HG02884 (cell line): ENCODE data around the gene TEK.

ENCODE experiments used
- ATAC-seq: cut with Tn5 transposase; IDR thresholded peaks from one replicate; pipeline ENCODE4 v1.9.1; 2021; ENCODE audit warnings: mild to moderate bottlenecking, moderate library complexity; ENCODE audit not compliant: unreplicated experiment

Gene TEK

GRCh38 chr9:27118916-27119315 is 9.9 kb downstream of the TEK start:
- no peak for ATAC-seq

- no peak for ATAC-seq
Measured at GRCh38 chr9:27124151-27124550, 15.1 kb downstream of the TEK start.

GRCh38 chr9:27125030-27125429 is 16.0 kb downstream of the TEK start:
- ATAC-seq, result no peak

- no peak for ATAC-seq
Measured at GRCh38 chr9:27125936-27126335, 16.9 kb downstream of the TEK start.

GRCh38 chr9:27126670-27127069 is 17.6 kb downstream of the TEK start:
- no peak for ATAC-seq

- ATAC-seq, result no peak
Measured at GRCh38 chr9:27129221-27129620, 20.2 kb downstream of the TEK start.

GRCh38 chr9:27131731-27132130 is 22.7 kb downstream of the TEK start:
- ATAC-seq, result no peak

- ATAC-seq, result no peak
Measured at GRCh38 chr9:27133817-27134216, 24.8 kb downstream of the TEK start.

GRCh38 chr9:27142299-27142930 is 33.4 kb downstream of the TEK start:
- no peak for ATAC-seq

- no peak for ATAC-seq
Measured at GRCh38 chr9:27145143-27145542, 36.1 kb downstream of the TEK start.

GRCh38 chr9:27149651-27150050 is 40.6 kb downstream of the TEK start:
- ATAC-seq, result no peak

- no peak for ATAC-seq
Measured at GRCh38 chr9:27150746-27151406, 41.9 kb downstream of the TEK start.

- no peak for ATAC-seq
Measured at GRCh38 chr9:27151693-27152404, 42.8 kb downstream of the TEK start.

- ATAC-seq, result no peak
Measured at GRCh38 chr9:27152405-27152718, 43.3 kb downstream of the TEK start.

GRCh38 chr9:27154908-27155307 is 45.9 kb downstream of the TEK start:
- no peak for ATAC-seq

GRCh38 chr9:27157097-27157496 is 48.1 kb downstream of the TEK start:
- ATAC-seq, result no peak

- ATAC-seq, result no peak
Measured at GRCh38 chr9:27157736-27158135, 48.7 kb downstream of the TEK start.

- ATAC-seq, result no peak
Measured at GRCh38 chr9:27160636-27161035, 51.6 kb downstream of the TEK start.

- no peak for ATAC-seq
Measured at GRCh38 chr9:27162045-27162444, 53.0 kb downstream of the TEK start.

GRCh38 chr9:27165068-27165467 is 56.0 kb downstream of the TEK start:
- no peak for ATAC-seq

GRCh38 chr9:27165670-27166069 is 56.6 kb downstream of the TEK start:
- no peak for ATAC-seq

- no peak for ATAC-seq
Measured at GRCh38 chr9:27168496-27168895, 59.5 kb downstream of the TEK start.
